GM18907 (cell line): Measurements from ENCODE around the gene NAV3.

Experiments
- ATAC-seq: cut with Tn5 transposase; IDR thresholded peaks from one replicate; pipeline ENCODE4 v1.9.1; 2021; ENCODE audit warnings: mild to moderate bottlenecking, moderate library complexity; ENCODE audit not compliant: unreplicated experiment

NAV3 gene

GRCh38 chr12:77841521-77841920 lies 10.8 kb downstream of the NAV3 start:
- ATAC-seq, result no peak

GRCh38 chr12:77842430-77842829 lies 11.7 kb downstream of the NAV3 start:
- no peak for ATAC-seq

- no peak for ATAC-seq
Observed at GRCh38 chr12:77845831-77846230, 15.1 kb downstream of the NAV3 start.

- ATAC-seq, result peak; percentile 99
Observed at GRCh38 chr12:77847060-77847541, 16.4 kb downstream of the NAV3 start.

GRCh38 chr12:77847680-77848431 lies 17.2 kb downstream of the NAV3 start:
- ATAC-seq, result peak; percentile 38

- ATAC-seq, result no peak
Observed at GRCh38 chr12:77850129-77850528, 19.4 kb downstream of the NAV3 start.

- ATAC-seq, result no peak
Observed at GRCh38 chr12:77850698-77851097, 20.0 kb downstream of the NAV3 start.

GRCh38 chr12:77855548-77855947 lies 24.9 kb downstream of the NAV3 start:
- no peak for ATAC-seq

- no peak for ATAC-seq
Observed at GRCh38 chr12:77861317-77861716, 30.6 kb downstream of the NAV3 start.

GRCh38 chr12:77865178-77865577 lies 34.5 kb downstream of the NAV3 start:
- no peak for ATAC-seq

- no peak for ATAC-seq
Observed at GRCh38 chr12:77878901-77879300, 48.2 kb downstream of the NAV3 start.

- no peak for ATAC-seq
Observed at GRCh38 chr12:77882709-77883108, 52.0 kb downstream of the NAV3 start.

GRCh38 chr12:77888611-77889010 lies 57.9 kb downstream of the NAV3 start:
- ATAC-seq, result no peak

- no peak for ATAC-seq
Observed at GRCh38 chr12:77891518-77892147, 60.9 kb downstream of the NAV3 start.

- no peak for ATAC-seq
Observed at GRCh38 chr12:77893918-77894317, 63.2 kb downstream of the NAV3 start.

GRCh38 chr12:77894556-77894955 lies 63.9 kb downstream of the NAV3 start:
- no peak for ATAC-seq

- ATAC-seq, result no peak
Observed at GRCh38 chr12:77895699-77896098, 65.0 kb downstream of the NAV3 start.

GRCh38 chr12:77907936-77908335 lies 77.2 kb downstream of the NAV3 start:
- no peak for ATAC-seq

- ATAC-seq, result no peak
Observed at GRCh38 chr12:77914081-77914488, 83.4 kb downstream of the NAV3 start.

- no peak for ATAC-seq
Observed at GRCh38 chr12:77915071-77915600, 84.4 kb downstream of the NAV3 start.

- ATAC-seq, result no peak
Observed at GRCh38 chr12:77916276-77916675, 85.6 kb downstream of the NAV3 start.

GRCh38 chr12:77918046-77918445 lies 87.4 kb downstream of the NAV3 start:
- no peak for ATAC-seq
